Measurements from ENCODE around the gene AP4M1. TPM values are rescaled to one million over a fixed set of nuclear protein-coding genes. Genes with fewer than 3 reads are reported as not detected.

Gene AP4M1
- total and polyA plus RNA-seq, 9 donors = 10.9 to 20.3 (median 14.2) TPM

DNA sequence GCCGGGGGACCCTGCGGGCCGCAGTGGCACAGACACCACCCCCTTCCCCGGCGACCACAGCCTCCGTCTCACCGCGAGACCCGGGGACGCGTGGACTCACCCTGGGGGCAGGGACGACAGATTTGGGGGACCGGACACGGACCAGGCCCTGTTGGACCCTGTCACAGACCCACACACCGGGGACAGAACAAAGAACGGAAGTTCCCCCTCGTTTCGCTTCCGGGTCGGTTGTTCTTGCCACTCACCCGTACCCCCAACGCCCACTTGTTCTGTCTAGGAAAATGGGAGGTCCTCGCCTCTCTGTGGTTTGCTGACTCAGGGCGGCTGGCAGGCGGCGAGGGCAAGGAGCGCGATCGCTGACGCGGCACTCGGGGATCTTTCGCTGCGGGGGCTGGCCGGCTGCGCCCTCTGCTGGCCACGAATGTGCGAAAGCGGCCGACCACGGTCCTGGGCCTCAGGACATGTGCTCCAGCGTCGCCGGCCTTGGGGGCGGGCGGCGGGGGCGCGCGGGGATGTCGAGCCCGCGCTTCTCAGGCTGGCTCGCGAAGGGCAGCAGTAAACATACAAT is 19.8 kb upstream of the AP4M1 start, which contains the start of gene ZNF3:
Gene ZNF3 (minus strand): TSS at position 189 of the 568 bp plus-strand sequence. CDS start 4,366 bp downstream, outside the sequence.
- intact Hi-C loops (cut with DNase I) = loop anchor here in 2 of 4 donors (5.0 kb wide), 1 partner anchor 84 kb away; no protein-coding TSS in a partner anchor
- no peak for TF ChIP-seq EP300 (IDR thresholded peaks at IDR 0.05)
- peak; percentile 70 for TF ChIP-seq POLR2A (IDR thresholded peaks at IDR 0.05)
- TF ChIP-seq, protein P1, sequence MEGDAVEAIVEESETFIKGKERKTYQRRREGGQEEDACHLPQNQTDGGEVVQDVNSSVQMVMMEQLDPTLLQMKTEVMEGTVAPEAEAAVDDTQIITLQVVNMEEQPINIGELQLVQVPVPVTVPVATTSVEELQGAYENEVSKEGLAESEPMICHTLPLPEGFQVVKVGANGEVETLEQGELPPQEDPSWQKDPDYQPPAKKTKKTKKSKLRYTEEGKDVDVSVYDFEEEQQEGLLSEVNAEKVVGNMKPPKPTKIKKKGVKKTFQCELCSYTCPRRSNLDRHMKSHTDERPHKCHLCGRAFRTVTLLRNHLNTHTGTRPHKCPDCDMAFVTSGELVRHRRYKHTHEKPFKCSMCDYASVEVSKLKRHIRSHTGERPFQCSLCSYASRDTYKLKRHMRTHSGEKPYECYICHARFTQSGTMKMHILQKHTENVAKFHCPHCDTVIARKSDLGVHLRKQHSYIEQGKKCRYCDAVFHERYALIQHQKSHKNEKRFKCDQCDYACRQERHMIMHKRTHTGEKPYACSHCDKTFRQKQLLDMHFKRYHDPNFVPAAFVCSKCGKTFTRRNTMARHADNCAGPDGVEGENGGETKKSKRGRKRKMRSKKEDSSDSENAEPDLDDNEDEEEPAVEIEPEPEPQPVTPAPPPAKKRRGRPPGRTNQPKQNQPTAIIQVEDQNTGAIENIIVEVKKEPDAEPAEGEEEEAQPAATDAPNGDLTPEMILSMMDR (IDR thresholded peaks at IDR 0.05) = peak; percentile 93 to 97 (median 96)
- Histone ChIP-seq H3K36me3 (no peaks in the 10 kb centered on the region), H3K27ac (peak within 1 kb of the TSS in 1 of 2 donors; percentile 37), H3K27me3 (no peaks in the 10 kb centered on the region), H3K4me3 (peak within 1 kb of the TSS; percentile 100), H3K9me3 (no peaks in the 10 kb centered on the region), H3K4me1 (ENCODE audit: insufficient read depth) (peaks cover 6% of the 10 kb centered on the region)
- 1% methylated on average over 55 of the region's 55 CpGs for WGBS, 3 donors
- peak; percentile 97 to 99 (median 98) for DNase-seq

DNA sequence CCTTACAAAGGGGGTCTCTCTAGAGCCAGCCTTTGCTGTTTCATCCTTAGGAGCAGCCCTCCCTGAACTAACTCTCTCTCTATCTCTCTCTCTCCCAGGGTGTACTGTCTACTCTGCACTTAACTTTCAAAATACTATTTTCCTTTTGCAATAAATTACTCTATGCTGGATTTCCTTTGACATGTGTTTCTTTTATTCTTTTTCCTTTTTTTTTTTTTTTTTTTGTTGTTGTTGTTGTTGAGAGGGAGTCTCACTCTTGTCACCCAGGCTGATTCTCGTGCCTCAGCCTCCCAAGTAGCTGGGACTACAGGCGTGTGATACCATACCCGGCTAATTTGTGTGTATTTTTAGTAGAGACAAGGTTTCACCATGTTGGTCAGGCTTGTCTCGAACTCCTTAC is 18.5 kb upstream of the AP4M1 start:
- no peaks in the 10 kb centered on the region for H3K9me3 ChIP-seq
- no peak overlapping the region for H3K4me3 ChIP-seq
- intact Hi-C loops (cut with DNase I) = loop anchor here in 2 of 4 donors (5.0 kb wide), 1 partner anchor 86 kb away; no protein-coding TSS in a partner anchor
- H3K27me3 ChIP-seq = no peaks in the 10 kb centered on the region
- no peaks in the 10 kb centered on the region for H3K36me3 ChIP-seq
- DNase-seq = no peak
- 62 to 69% (median 65%) methylated on average over 4 of the region's 4 CpGs for WGBS, 3 donors
- no peak for TF ChIP-seq POLR2A (IDR thresholded peaks at IDR 0.05)
- TF ChIP-seq EP300 (IDR thresholded peaks at IDR 0.05) = no peak
- TF ChIP-seq, protein P1 (IDR thresholded peaks at IDR 0.05) = no peak
- peaks cover 6% of the 10 kb centered on the region for H3K4me1 ChIP-seq (ENCODE audit: insufficient read depth)
- no peak overlapping the region for H3K27ac ChIP-seq

DNA sequence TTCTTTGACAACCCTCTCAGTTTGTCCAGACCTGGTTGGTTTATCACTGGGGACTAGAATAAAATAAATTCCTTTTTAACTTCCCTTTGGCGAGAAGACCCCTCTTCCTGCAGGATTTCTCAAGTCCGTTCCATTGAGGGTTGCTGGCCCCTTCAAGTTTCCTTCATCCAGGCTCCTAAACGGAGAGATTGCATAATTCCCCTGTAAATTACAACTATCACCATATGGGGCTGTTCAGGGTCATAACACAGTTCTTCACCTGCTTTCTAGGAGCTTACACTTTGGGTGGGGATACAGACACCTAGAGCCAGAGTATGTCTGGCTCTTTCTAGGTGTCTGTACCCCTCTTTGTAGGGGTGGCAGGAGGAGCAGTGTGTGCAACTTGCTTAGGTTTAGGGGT is 15.9 kb upstream of the AP4M1 start:
- Histone ChIP-seq H3K27me3 (no peaks in the 10 kb centered on the region), H3K36me3 (no peaks in the 10 kb centered on the region), H3K4me1 (ENCODE audit: insufficient read depth) (no peaks in the 10 kb centered on the region), H3K27ac (no peak overlapping the region), H3K9me3 (no peaks in the 10 kb centered on the region), H3K4me3 (no peak overlapping the region)
- TF ChIP-seq EP300 (IDR thresholded peaks at IDR 0.05) (no peak), POLR2A (IDR thresholded peaks at IDR 0.05) (no peak)
- TF ChIP-seq, protein P1 (IDR thresholded peaks at IDR 0.05) = no peak
- DNase-seq = no peak
- WGBS, 3 donors = 41 to 47% (median 41%) methylated on average over 3 of the region's 3 CpGs
- intact Hi-C loops (cut with DNase I) = no loop called here

DNA sequence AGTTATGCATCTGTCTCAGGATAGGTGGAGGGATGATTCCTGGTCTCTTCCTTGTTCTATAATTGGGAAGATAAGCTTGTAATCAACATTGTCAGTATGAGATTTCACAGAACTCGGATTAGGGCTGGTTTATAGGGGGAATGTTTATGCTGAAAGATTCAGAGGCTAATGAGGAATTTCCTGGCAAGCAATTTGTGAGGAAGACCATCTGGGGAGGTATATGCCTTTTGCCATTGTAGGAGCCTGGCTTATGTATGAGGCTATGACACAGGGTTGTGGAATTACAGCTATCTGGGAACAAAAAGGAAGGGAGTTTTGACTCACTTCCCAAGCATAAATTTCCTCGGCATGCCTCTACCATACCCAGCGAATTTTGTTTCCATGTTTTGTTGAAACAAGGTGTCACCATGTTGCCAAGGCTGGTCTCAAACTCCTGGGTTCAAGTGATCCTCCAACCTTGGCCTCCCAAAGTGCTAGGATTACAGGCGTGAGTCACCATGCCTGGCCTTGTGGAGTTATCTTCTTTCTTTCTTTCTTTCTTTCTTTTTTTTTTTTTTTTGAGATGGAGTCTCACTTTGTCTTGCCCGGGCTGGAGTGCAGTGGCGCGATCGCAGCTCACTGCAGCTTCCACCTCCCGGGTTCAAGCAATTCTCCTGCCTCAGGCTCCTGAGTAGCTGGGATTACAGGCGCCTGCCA is 14.2 kb upstream of the AP4M1 start:
- TF ChIP-seq, protein P1 (IDR thresholded peaks at IDR 0.05) = no peak
- TF ChIP-seq POLR2A (IDR thresholded peaks at IDR 0.05) (no peak), EP300 (IDR thresholded peaks at IDR 0.05) (no peak)
- intact Hi-C loops (cut with DNase I) = no loop called here
- Histone ChIP-seq H3K36me3 (no peaks in the 10 kb centered on the region), H3K9me3 (no peaks in the 10 kb centered on the region), H3K4me1 (ENCODE audit: insufficient read depth) (no peaks in the 10 kb centered on the region), H3K27ac (no peak overlapping the region), H3K4me3 (no peak overlapping the region), H3K27me3 (no peaks in the 10 kb centered on the region)
- WGBS, 3 donors = 31 to 41% (median 40%) methylated on average over 10 of the region's 10 CpGs
- DNase-seq = no peak

Data from ovary (tissue), 9 donors.